HG03103 (cell line): ENCODE data around the gene ZP3.
"Not testable (repeated sequence)": the region's sequence is repeated elsewhere in the genome, so short reads cannot be mapped to it uniquely, and the experiment has no call there.

Experiments
- ATAC-seq: cut with Tn5 transposase; IDR thresholded peaks from one replicate; pipeline ENCODE4 v1.9.1; 2021; ENCODE audit warnings: low read depth; ENCODE audit not compliant: unreplicated experiment

The ZP3 gene

GRCh38 chr7:76403780-76404494 is 20.8 kb upstream of the ZP3 start:
- ATAC-seq = peak; percentile 51

DNA sequence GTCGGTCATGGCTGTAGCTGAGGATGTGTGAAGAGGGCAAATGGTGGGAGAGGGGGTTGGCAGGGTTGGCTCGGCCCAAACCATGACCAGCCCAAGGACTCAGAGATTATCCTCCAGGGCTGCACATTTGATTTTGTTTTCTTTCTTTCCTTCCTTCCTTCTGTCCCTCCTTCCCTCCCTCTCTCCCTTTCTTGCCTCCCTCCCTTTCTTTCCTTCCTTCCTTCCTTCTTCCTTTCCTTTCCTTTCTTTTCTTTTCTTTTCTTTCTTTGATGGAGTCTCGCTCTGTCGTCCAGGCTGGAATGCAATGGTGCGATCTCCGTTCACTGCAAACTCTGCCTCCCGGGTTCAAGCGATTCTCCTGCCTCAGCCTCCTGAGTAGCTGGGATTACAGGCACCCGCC is 19.0 kb upstream of the ZP3 start:
- no peak for ATAC-seq

DNA sequence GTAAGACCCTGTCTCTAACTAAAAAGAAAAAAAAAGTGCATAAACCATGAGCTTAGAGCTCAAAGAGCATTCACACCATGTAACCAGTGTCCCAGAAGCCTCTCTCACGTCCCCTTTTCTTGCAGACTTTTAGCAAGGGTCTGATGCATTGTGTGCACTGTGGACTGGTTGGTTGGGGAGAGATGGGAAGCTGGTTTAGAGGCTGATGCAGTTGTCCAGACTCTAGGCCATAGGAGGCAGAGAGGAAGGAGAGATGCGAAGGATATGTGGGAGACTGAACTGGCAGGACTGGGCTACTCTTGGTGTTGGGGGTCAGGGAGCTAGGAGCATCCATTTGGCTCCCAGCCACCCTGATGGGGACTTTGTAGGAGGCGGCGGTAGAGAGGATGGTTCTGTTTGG is 17.0 kb upstream of the ZP3 start:
- ATAC-seq = no peak

DNA sequence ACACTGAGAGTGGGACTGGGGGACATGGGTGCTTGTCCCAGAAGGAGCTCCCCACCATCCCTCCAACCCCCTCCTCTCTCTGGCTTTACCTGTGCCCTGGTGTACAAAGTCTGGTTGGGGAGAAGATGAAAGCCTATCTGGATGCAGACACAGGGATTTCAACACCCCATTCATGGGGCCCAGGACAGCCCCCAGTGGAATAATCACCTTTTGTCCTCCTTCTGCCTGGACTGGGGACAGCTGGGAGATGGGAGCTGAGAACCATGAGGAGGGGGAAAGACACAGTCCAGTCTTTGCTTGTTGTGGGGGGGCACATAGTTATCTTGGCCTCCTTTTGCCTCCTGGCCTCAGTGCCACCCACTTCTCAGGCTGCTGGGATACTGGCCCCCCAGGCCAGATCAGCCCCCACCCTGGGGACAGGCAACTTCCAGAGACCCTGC is 16.6 kb upstream of the ZP3 start:
- no peak for ATAC-seq

DNA sequence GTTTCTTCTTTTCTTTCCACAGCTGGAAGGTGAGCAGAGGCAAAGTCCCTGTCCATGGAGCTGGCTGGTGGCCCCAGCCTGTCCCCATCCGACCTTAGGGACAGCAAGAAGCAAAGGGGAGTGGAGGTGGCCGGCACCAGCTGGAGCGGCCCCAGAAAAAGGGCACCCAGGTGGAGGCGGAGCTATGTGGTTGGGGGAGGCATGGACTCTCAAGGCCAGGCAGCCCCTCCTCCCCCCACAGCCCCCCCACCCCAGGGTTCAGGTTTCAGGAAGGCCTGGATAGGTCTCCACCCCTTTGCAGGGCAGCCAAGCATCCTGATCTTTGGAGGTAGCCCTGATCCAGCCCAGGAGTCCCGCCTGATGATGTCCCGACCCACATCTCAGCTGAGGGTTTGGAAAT is 15.2 kb upstream of the ZP3 start, which contains the start of gene SSC4D:
SSC4D (minus strand) TSS at position 161 of the 400 bp plus-strand sequence. CDS start 5,258 bp downstream, outside the sequence.
- ATAC-seq = no peak

DNA sequence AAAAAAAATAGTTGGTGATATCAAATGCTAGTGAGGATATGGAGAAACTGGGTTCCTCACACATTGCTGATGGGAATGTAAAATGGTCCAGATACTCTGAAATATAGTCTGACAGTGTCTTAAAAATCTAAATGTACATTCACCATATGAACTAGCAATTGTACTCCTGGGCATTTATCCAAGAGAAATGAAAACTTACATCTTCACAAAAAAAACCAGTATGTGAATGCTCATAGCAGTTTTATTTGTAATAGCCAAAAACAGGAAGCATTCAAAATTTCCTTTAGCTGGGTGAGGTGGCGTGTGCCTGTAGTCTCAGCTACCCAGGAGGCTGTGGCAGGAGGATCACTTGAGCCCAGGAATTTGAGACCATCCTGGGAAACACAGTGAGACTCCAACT is 13.1 kb upstream of the ZP3 start:
- ATAC-seq = no peak

GRCh38 chr7:76412249-76412648 is 12.5 kb upstream of the ZP3 start:
- no peak for ATAC-seq

- ATAC-seq = not testable (repeated sequence)
These were observed 7.0 kb upstream of the ZP3 start for GRCh38 chr7:76417654-76418310.

DNA sequence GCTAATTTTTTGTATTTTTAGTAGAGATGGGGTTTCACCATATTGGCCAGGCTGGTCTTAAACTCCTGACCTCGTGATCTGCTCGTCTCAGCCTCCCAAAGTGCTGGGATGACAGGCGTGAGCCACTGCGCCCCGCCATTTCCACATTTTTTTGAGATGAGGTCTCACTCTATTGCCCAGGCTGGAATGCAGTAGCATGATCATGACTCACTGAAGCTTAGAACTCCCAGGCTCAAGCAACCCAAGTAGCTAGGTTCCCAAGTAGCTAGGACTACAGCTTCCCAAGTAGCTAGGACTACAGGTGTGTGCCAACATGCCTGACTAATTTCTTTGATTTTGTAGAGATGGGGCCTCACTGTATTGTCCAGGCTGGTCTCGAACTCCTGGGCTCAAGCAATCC is 3.7 kb upstream of the ZP3 start:
- not testable (repeated sequence) for ATAC-seq

GRCh38 chr7:76423666-76424412 is 911 bp upstream of the ZP3 start:
- no peak for ATAC-seq

DNA sequence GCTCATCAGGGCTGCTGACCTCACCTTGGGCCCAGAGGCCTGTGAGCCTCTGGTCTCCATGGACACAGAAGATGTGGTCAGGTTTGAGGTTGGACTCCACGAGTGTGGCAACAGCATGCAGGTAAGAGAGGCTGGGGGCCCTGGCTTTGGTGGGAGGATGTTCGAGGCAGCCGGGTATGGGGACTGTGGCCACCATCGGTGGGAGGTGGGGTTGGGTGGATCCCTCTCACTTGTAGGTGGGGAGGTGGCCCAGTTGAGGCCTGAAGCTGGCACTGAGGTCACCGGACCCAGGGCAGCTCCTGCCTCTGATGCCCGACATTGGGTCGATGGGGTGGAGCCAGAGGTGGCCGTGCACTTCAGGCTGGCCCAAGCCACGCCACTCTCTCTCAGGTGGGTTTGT is 406 bp downstream of the ZP3 start:
- ATAC-seq = no peak

- not testable (repeated sequence) for ATAC-seq
These were observed 808 bp downstream of the ZP3 start for GRCh38 chr7:76425558-76425957.

- no peak for ATAC-seq
These were observed 1.5 kb downstream of the ZP3 start for GRCh38 chr7:76426246-76426645.

GRCh38 chr7:76427635-76428034 is 2.9 kb downstream of the ZP3 start:
- no peak for ATAC-seq

DNA sequence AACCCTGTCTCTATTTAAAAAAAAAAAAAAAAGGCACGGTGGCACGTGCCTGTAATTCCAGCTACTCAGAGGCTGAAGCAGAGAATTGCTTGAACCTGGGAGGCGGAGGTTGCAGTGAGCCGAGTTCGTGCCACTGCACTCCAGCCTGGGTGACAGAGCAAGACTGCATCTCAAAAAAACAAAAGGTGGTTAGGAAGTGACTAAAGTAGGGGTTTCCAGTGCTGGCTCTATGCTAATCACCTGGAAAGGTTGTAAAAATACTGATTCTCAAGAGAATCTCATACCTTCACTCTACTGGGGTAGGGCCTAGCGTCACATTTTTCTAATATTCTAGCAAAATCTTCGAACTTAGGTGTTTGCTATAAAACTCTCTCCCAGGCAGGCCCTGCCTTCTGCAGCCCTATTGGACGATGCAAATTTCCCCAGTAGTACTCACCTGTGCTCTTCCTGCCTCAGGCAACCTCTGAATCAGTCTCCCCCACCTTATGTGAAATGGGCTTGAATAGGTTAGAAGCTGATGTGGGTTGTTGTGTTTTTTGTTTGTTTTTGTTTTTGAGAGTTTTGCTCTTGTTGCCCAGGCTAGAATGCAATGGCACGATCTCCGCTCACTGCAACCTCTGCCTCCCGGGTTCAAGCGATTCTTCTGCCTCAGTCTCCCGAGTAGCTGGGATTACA is 3.5 kb downstream of the ZP3 start:
- ATAC-seq = no peak

- ATAC-seq = no peak
These were observed 4.4 kb downstream of the ZP3 start for GRCh38 chr7:76428868-76429805.

- no peak for ATAC-seq
These were observed 5.5 kb downstream of the ZP3 start for GRCh38 chr7:76430211-76430610.

DNA sequence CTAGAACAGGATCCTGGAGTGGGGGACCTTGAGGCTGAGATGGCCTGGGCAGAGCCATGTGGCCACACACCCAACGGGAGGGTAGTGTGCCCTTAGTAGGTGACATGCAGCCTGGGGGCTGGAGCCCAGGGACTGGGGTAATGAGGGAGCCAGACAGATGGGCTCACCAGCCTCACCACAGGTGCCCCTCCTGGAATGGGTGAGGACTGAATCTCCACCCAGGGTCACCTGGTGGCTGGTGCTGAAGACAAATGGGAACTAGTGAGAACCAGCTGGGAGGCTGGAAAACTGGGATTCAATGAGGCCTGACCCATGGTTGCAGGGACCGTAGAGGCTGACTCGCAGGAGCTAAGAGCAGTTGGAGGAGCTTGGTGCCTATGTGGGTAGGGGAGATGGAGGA is 6.1 kb downstream of the ZP3 start:
- no peak for ATAC-seq

DNA sequence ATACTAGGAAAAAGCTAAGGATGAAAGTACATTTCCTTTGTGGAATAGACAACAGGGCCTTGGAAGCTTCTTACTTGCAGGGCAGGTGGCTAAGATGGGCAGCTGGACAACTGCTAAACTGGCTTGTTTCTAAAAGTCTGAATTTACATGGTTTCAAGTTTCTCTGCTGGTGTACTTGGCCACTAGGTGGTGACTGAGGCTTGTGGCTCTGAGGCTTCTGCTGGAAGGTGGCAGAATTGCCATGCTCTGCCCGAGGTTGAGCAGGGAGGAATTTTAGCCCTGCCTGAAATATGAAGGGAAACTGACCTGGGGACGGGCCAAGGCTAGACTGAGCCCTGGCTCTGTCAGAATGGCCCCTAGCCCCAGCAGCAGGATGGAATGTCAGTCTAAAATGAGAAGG is 13.1 kb downstream of the ZP3 start:
- ATAC-seq = peak; percentile 72
